GM18951 (cell line): Measurements from ENCODE around the gene FGD4.

ENCODE experiments used
- POLR2A ChIP-seq: IDR thresholded peaks from 4 replicates; pipeline ENCODE4 v1.6.1; 2011; ENCODE audit warnings: mild to moderate bottlenecking; ENCODE audit not compliant: insufficient read length, insufficient read depth; ENCODE audit errors: extremely low read depth
- in situ Hi-C: fragments of 300-500 bp; cut with MboI; formaldehyde crosslinking; loops from one replicate; pipeline ENCODE4 v1.12.0; 2022; ENCODE audit warnings: low sequenced_read_pairs, mixed read lengths, inconsistent platforms; ENCODE audit not compliant: unreplicated experiment

The FGD4 gene

DNA sequence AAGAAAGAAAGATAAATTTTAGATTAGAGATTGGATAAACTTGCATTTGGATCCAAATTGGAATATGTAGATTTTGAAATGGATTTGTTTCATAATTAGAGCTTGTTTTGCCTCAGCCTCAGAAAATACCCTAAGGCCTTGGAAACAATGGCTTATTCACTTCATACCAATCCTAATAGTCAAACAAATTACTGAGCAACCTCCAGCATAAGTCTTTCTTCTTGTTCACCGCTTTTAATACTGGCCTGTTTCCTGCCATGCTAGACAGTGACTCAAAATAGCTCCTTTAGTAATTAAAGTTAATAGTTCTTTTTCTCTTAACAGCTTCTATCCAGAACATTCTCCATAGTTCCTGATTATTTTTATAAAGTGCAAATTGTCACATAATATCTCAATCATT, 168.9 kb downstream of the FGD4 start:
- in situ Hi-C loops: no loop called here
- no peak for TF ChIP-seq POLR2A

GRCh38 chr12:32569259-32569658, 169.9 kb downstream of the FGD4 start:
- no peak for TF ChIP-seq POLR2A
- in situ Hi-C loops: no loop called here

DNA sequence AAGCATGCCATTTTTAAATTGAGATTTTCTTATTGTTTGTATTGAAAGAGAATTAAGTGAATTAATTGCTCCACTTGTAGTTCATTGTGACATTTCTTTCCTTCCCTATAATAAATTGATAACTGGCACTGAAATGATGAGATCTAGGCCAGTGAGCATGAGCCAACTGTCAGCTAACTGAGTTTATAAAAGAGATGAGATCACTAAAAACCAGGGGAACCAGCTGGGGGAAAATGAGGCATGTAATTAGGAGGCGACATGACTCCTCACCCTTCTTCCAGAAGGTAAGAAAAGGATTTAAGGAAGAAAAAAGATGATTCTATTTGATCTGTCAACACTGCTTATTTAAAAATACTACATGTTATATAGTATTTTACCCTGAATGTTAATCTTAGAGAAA, 175.2 kb downstream of the FGD4 start:
- TF ChIP-seq POLR2A: no peak
- in situ Hi-C loops: no loop called here

- no peak for TF ChIP-seq POLR2A
- in situ Hi-C loops: no loop called here
These were observed 178.0 kb downstream of the FGD4 start for GRCh38 chr12:32577328-32577727.

DNA sequence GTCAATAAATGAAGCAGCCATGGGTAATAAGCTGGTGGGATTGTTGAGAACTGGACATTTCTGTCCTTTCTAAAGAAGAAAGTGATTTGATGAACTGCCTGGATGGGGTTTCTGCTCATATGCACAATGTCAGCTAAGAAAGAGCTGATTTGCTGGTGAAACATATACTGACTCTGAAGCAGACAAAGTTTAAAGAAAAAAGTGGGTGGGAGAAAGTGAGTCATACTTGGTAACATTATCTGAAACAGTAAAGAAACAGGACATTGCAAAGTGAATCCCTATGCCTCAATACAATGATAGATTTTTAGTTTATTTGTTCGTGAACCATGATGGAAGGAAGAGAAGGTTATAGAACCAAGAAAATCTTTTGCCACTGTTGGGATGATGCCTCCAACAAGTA, 184.2 kb downstream of the FGD4 start:
- no peak for TF ChIP-seq POLR2A
- in situ Hi-C loops: no loop called here

DNA sequence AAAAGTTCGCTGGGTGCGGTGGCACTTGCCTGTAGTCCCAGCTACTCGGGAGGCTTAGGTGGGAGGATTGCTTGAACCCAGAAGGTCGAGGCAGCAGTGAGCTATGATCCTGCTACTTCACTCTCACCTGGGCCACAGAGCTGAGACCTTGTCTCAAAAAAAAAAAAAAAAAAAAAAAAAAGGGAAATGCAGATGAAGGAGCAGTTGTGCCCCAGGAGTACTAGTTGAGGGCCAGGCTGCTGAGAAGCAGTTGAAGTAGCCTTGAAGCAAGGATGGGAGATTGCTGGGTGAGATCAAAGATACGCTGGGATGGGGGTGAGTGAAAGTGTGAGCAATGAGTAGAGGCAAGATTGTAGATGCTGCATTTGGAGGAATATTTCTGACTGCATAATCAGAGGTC, 186.3 kb downstream of the FGD4 start:
- in situ Hi-C loops: no loop called here
- TF ChIP-seq POLR2A: no peak

GRCh38 chr12:32586390-32586789, 187.0 kb downstream of the FGD4 start:
- no peak for TF ChIP-seq POLR2A
- in situ Hi-C loops: no loop called here

DNA sequence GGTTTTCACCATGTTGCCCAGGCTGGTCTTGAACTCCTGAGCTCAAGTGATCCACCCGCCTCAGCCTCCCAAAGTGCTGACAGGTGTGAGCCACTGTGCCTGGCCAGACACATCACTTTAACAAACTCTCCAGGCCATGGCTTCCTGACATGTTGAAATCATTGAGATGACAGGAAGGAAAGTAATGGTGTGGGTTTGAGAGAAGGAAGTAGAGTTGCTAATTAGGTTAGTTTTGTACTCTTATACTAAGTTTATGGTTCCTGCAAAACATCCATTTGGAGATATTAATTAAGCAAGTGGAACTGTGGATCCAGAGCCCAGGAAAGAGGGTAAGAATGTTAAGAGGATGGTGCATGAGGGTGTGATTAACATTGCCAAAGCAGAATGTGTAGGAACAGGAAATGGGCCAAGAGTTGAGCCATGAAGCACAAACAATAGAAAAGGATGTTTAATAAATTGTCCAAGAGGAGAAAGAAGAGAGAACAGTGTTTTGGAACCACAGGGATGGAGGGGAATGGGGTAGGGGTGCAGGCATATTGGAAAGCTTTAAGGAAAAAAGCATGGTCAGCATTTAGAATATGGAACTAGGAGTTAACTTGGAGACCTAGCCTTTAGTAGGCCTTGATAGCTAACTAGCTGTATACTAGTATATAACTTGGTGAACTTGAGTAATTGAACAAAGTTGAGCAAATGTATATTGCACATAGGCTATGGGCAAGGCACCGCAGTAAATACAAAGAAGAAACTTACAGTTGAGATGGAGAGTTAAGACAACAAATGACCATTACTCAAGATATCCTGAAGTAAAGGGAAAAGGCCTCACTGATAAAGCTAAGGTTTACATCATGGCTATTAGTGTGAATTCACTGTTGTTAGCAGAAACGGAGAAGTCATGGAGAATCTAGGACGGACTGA, 188.5 kb downstream of the FGD4 start:
- TF ChIP-seq POLR2A: no peak
- in situ Hi-C loops: no loop called here

DNA sequence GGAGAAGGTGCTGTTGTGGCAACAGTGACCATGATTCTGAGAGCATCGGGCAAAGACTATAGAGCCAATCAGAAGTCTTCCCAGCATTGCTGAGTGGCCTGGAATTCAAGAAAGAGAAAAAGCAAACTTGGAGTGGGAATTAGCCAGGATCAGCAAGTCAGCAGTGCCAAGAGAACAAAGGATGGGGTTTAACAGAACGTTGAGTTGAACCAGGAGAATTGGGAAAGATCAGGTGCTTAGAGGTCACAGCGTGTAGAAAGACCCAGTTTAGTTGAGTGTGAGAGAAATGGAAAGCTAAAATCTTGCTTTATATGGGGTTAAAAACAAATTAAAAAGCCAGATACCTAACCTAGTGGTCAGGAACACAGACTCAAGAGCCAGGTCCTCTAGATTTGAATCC, 189.2 kb downstream of the FGD4 start:
- in situ Hi-C loops: no loop called here
- TF ChIP-seq POLR2A: no peak

DNA sequence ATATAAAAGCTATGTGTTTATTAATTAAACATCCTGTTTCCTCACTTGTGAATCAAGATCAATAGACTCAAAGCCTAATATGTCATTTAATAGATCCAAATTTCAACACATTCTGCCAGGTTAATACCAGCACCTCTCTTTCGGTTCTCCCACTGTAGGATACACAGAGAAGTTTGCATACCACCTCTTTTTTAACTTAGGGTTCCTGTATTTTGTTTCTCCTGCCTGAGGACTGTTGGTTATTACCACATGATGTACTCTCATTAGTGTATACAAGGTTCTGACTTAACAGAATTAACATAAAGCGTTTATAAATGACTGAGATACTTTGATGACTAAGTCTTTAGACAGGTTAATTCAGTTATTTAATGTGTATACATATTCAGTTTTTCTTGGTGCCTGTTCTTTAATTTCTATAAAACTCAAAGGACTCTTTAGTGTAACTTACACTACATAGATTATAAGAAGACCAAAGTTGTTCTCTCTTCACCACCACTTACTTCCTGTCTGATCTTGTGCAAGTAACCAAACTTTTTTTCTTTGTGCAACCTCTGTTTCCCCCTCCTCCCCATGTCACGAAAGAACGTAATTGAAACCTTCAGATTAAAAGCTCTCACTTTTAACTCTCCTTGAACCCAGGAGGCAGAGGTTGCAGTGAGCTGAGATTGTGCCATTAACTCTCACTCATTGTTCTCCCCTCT, 190.0 kb downstream of the FGD4 start:
- no peak for TF ChIP-seq POLR2A
- in situ Hi-C loops: no loop called here

- no peak for TF ChIP-seq POLR2A
- in situ Hi-C loops: no loop called here
These were observed 195.9 kb downstream of the FGD4 start for GRCh38 chr12:32595251-32595650.

DNA sequence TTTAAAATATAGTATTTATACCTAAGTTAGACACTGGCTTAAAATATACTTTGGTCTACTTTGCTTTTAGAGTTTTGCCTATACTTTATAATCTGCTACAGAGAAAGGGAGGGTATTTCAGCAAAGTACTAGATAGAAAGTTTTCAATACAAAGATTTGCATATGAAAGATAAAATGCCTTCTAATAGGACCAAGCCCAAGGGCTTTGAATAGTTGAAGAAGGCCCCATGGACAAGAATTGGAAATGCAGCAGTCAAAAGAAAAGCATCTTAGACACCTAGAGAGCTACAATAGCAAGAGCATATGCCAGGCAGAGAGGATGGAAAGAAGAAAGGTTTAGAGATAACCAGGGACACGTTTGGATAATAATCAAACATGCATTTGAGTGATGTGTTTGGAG, 196.7 kb downstream of the FGD4 start:
- in situ Hi-C loops: no loop called here
- TF ChIP-seq POLR2A: no peak

GRCh38 chr12:32598688-32599087, 199.3 kb downstream of the FGD4 start:
- in situ Hi-C loops: no loop called here
- no peak for TF ChIP-seq POLR2A

GRCh38 chr12:32600681-32601080, 201.3 kb downstream of the FGD4 start:
- in situ Hi-C loops: no loop called here
- TF ChIP-seq POLR2A: no peak
